GM20000 (cell line): ENCODE measurements around the gene ABI3.

ENCODE experiments used
- DNase-seq: peaks from one replicate; pipeline ENCODE4 v3.0.0; 2012; ENCODE audit warnings: low spot score
- CTCF ChIP-seq: IDR thresholded peaks from 2 replicates; pipeline ENCODE4 v1.5.1; 2012; ENCODE audit warnings: mild to moderate bottlenecking, control low read depth; ENCODE audit errors: extremely low read depth, missing control alignments

ABI3 gene

GRCh38 chr17:49214676-49215360 is 4.3 kb downstream of the ABI3 start:
- TF ChIP-seq CTCF = no peak
- peak; percentile 56 for DNase-seq

GRCh38 chr17:49216482-49216881 is 6.0 kb downstream of the ABI3 start:
- no peak for DNase-seq
- TF ChIP-seq CTCF = no peak

GRCh38 chr17:49216953-49217650 is 6.6 kb downstream of the ABI3 start:
- no peak for TF ChIP-seq CTCF
- peak; percentile 19 for DNase-seq

- peak; percentile 87 for DNase-seq
- TF ChIP-seq CTCF = no peak
Measured at GRCh38 chr17:49217651-49218413, 7.3 kb downstream of the ABI3 start.

GRCh38 chr17:49218941-49219913 is 8.7 kb downstream of the ABI3 start:
- TF ChIP-seq CTCF = peak; percentile 27

GRCh38 chr17:49219987-49220386 is 9.5 kb downstream of the ABI3 start:
- TF ChIP-seq CTCF = no peak
- no peak for DNase-seq

More at GRCh38 chr17:49218941-49219913, 8.7 kb downstream of the ABI3 start:
- peak; percentile 79 for DNase-seq
